GM12864 (cell line): ENCODE data around the gene SLTM.

ENCODE experiments used
- DNase-seq: peaks from one replicate; pipeline ENCODE4 v3.0.0-alpha.2; 2011; ENCODE audit warnings: low read depth
- H3K4me3 ChIP-seq: 2 replicates; pipeline ENCODE4 v1.5.1; 2011; ENCODE audit warnings: mild to moderate bottlenecking, low read depth, low read length, control low read depth
- CTCF ChIP-seq: IDR thresholded peaks from 2 replicates; pipeline ENCODE4 v1.5.1; 2011; ENCODE audit warnings: low read depth, mild to moderate bottlenecking, moderate library complexity, low read length, control low read depth, inconsistent platforms; ENCODE audit errors: missing control alignments

The SLTM gene

GRCh38 chr15:58966698-58967097 is 33.2 kb upstream of the SLTM start:
- H3K4me3 ChIP-seq = no peak overlapping the region
- TF ChIP-seq CTCF = no peak
- DNase-seq = no peak

- no peak for TF ChIP-seq CTCF
- H3K4me3 ChIP-seq = no peak overlapping the region
- no peak for DNase-seq
Observed at GRCh38 chr15:58962662-58963565, 29.4 kb upstream of the SLTM start.

GRCh38 chr15:58962136-58962535 is 28.7 kb upstream of the SLTM start:
- no peak for DNase-seq
- H3K4me3 ChIP-seq = no peak overlapping the region
- no peak for TF ChIP-seq CTCF

GRCh38 chr15:58958811-58959210 is 25.3 kb upstream of the SLTM start:
- no peak for TF ChIP-seq CTCF
- no peak overlapping the region for H3K4me3 ChIP-seq
- no peak for DNase-seq

- TF ChIP-seq CTCF = peak; percentile 78
- DNase-seq = peak; percentile 69
- H3K4me3 ChIP-seq = no peak overlapping the region
Observed at GRCh38 chr15:58957101-58957973, 23.9 kb upstream of the SLTM start.

- no peak for DNase-seq
- no peak for TF ChIP-seq CTCF
- H3K4me3 ChIP-seq = no peak overlapping the region
Observed at GRCh38 chr15:58952751-58953150, 19.3 kb upstream of the SLTM start.
